ENCODE measurements around the gene PVALB. TPM values are rescaled to one million over a fixed set of nuclear protein-coding genes. Genes with fewer than 3 reads are reported as not detected.

Gene PVALB
- total and polyA plus RNA-seq, 3 experiments from 2014 or later, result not detected

GRCh38 chr22:36768141-36768540 is 48.7 kb downstream of the PVALB start:
- CTCF ChIA-PET, result interaction anchor here (0.9 kb wide), 1 partner anchor 10 kb away, joined by 3 read pairs; no protein-coding TSS in a partner anchor
- peaks cover 0 to 3% of the 10 kb centered on the region in 2 donors for H3K27me3 Mint-ChIP-seq
- Histone ChIP-seq H3K9me3 (ENCODE audit: low read length) (no peaks in the 10 kb centered on the region), H3K36me3 (ENCODE audit: insufficient read depth, low read length) (no peaks in the 10 kb centered on the region), H3K27me3 (ENCODE audit: insufficient read depth, low read length, poor library complexity, severe bottlenecking) (no peaks in the 10 kb centered on the region), H3K4me1 (ENCODE audit: insufficient read depth, low read length) (no peaks in the 10 kb centered on the region), H3K4me3 (ENCODE audit: low read length) (no peak overlapping the region), H3K27ac (ENCODE audit: low read depth, low read length) (no peak overlapping the region)
- POLR2A ChIA-PET, result no interaction called here
- no peak for DNase-seq
- no peak overlapping the region for H3K27ac Mint-ChIP-seq
- no peaks in the 10 kb centered on the region for H3K9me3 Mint-ChIP-seq
- peaks cover 0 to 12% (median 3%) of the 10 kb centered on the region in 3 donors for H3K4me1 Mint-ChIP-seq
- no peak overlapping the region for H3K4me3 Mint-ChIP-seq
- peaks cover 5 to 41% (median 15%) of the 10 kb centered on the region in 3 donors for H3K36me3 Mint-ChIP-seq

- ChIA-PET CTCF (interaction anchor here (0.9 to 1.4 kb wide), 3 partner anchors 9 to 10 kb away, joined by 3 to 6 read pairs (median 3); partner anchors contain the start of gene IFT27), POLR2A (no interaction called here)
- Histone ChIP-seq H3K36me3 (ENCODE audit: insufficient read depth, low read length) (no peaks in the 10 kb centered on the region), H3K27ac (ENCODE audit: low read depth, low read length) (no peak overlapping the region), H3K27me3 (ENCODE audit: insufficient read depth, low read length, poor library complexity, severe bottlenecking) (no peaks in the 10 kb centered on the region), H3K4me3 (ENCODE audit: low read length) (no peak overlapping the region), H3K4me1 (ENCODE audit: insufficient read depth, low read length) (no peaks in the 10 kb centered on the region), H3K9me3 (ENCODE audit: low read length) (no peaks in the 10 kb centered on the region)
- Mint-ChIP-seq H3K27ac (peak overlapping the region in 2 of 8 donors; percentile 36 to 72), H3K27me3 (peaks cover 0 to 3% of the 10 kb centered on the region in 2 donors), H3K9me3 (no peaks in the 10 kb centered on the region), H3K36me3 (peaks cover 7 to 47% (median 14%) of the 10 kb centered on the region in 3 donors), H3K4me3 (no peak overlapping the region), H3K4me1 (peaks cover 0 to 8% (median 3%) of the 10 kb centered on the region in 3 donors)
- no peak for DNase-seq
These were observed 49.6 kb downstream of the PVALB start for GRCh38 chr22:36767035-36767775.

- Mint-ChIP-seq H3K27me3 (peaks cover 0 to 3% of the 10 kb centered on the region in 2 donors), H3K36me3 (peaks cover 3 to 42% (median 7%) of the 10 kb centered on the region in 3 donors), H3K27ac (no peak overlapping the region), H3K4me1 (no peaks in the 10 kb centered on the region), H3K9me3 (no peaks in the 10 kb centered on the region), H3K4me3 (no peak overlapping the region)
- Histone ChIP-seq H3K9me3 (ENCODE audit: low read length) (no peaks in the 10 kb centered on the region), H3K36me3 (ENCODE audit: insufficient read depth, low read length) (no peaks in the 10 kb centered on the region), H3K4me3 (ENCODE audit: low read length) (no peak overlapping the region), H3K4me1 (ENCODE audit: insufficient read depth, low read length) (no peaks in the 10 kb centered on the region), H3K27me3 (ENCODE audit: insufficient read depth, low read length, poor library complexity, severe bottlenecking) (no peaks in the 10 kb centered on the region), H3K27ac (ENCODE audit: low read depth, low read length) (no peak overlapping the region)
- ChIA-PET POLR2A (no interaction called here), CTCF (interaction anchor here (1.0 to 1.4 kb wide), 2 partner anchors 8 to 90 kb away, joined by 3 to 6 read pairs; no protein-coding TSS in a partner anchor)
- no peak for DNase-seq
These were observed 50.8 kb downstream of the PVALB start for GRCh38 chr22:36765943-36766450.

- Histone ChIP-seq H3K9me3 (ENCODE audit: low read length) (no peaks in the 10 kb centered on the region), H3K27ac (ENCODE audit: low read depth, low read length) (no peak overlapping the region), H3K4me3 (ENCODE audit: low read length) (no peak overlapping the region), H3K4me1 (ENCODE audit: insufficient read depth, low read length) (no peaks in the 10 kb centered on the region), H3K27me3 (ENCODE audit: insufficient read depth, low read length, poor library complexity, severe bottlenecking) (no peaks in the 10 kb centered on the region), H3K36me3 (ENCODE audit: insufficient read depth, low read length) (no peaks in the 10 kb centered on the region)
- Mint-ChIP-seq H3K27me3 (peaks cover 0 to 1% of the 10 kb centered on the region in 2 donors), H3K4me1 (no peaks in the 10 kb centered on the region), H3K27ac (no peak overlapping the region), H3K9me3 (no peaks in the 10 kb centered on the region), H3K4me3 (no peak overlapping the region), H3K36me3 (peaks cover 3 to 42% (median 7%) of the 10 kb centered on the region in 3 donors)
- no peak for DNase-seq
- ChIA-PET CTCF (interaction anchor here (1.0 to 1.4 kb wide), 2 partner anchors 8 to 91 kb away, joined by 3 to 6 read pairs; no protein-coding TSS in a partner anchor), POLR2A (no interaction called here)
These were observed 51.5 kb downstream of the PVALB start for GRCh38 chr22:36765131-36765942.

- POLR2A ChIA-PET, result no interaction called here
- CTCF ChIA-PET, result no interaction called here
- Mint-ChIP-seq H3K27me3 (no peaks in the 10 kb centered on the region), H3K9me3 (no peaks in the 10 kb centered on the region), H3K4me3 (no peak overlapping the region), H3K4me1 (no peaks in the 10 kb centered on the region), H3K27ac (peak overlapping the region in 1 of 8 donors; percentile 14), H3K36me3 (peaks cover 3 to 42% (median 7%) of the 10 kb centered on the region in 3 donors)
- no peaks in the 10 kb centered on the region for H3K36me3 ChIP-seq (ENCODE audit: insufficient read depth, low read length)
- H3K4me1 ChIP-seq (ENCODE audit: insufficient read depth, low read length), result no peaks in the 10 kb centered on the region
- no peaks in the 10 kb centered on the region for H3K9me3 ChIP-seq (ENCODE audit: low read length)
- H3K27me3 ChIP-seq (ENCODE audit: insufficient read depth, low read length, poor library complexity, severe bottlenecking), result no peaks in the 10 kb centered on the region
- no peak overlapping the region for H3K27ac ChIP-seq (ENCODE audit: low read depth, low read length)
- no peak for DNase-seq
- no peak overlapping the region for H3K4me3 ChIP-seq (ENCODE audit: low read length)
These were observed 52.2 kb downstream of the PVALB start for GRCh38 chr22:36764641-36765040.

GRCh38 chr22:36764060-36764459 is 52.8 kb downstream of the PVALB start:
- Mint-ChIP-seq H3K27ac (peak overlapping the region in 2 of 8 donors; percentile 51 to 66), H3K27me3 (no peaks in the 10 kb centered on the region), H3K9me3 (no peaks in the 10 kb centered on the region), H3K4me1 (no peaks in the 10 kb centered on the region), H3K36me3 (peaks cover 3 to 42% (median 7%) of the 10 kb centered on the region in 3 donors), H3K4me3 (no peak overlapping the region)
- Histone ChIP-seq H3K27me3 (ENCODE audit: insufficient read depth, low read length, poor library complexity, severe bottlenecking) (no peaks in the 10 kb centered on the region), H3K4me3 (ENCODE audit: low read length) (no peak overlapping the region), H3K9me3 (ENCODE audit: low read length) (no peaks in the 10 kb centered on the region), H3K27ac (ENCODE audit: low read depth, low read length) (no peak overlapping the region), H3K36me3 (ENCODE audit: insufficient read depth, low read length) (no peaks in the 10 kb centered on the region), H3K4me1 (ENCODE audit: insufficient read depth, low read length) (no peaks in the 10 kb centered on the region)
- DNase-seq, result no peak
- CTCF ChIA-PET, result no interaction called here
- POLR2A ChIA-PET, result no interaction called here

GRCh38 chr22:36763576-36763975 is 53.3 kb downstream of the PVALB start:
- CTCF ChIA-PET, result no interaction called here
- Histone ChIP-seq H3K4me3 (ENCODE audit: low read length) (no peak overlapping the region), H3K4me1 (ENCODE audit: insufficient read depth, low read length) (no peaks in the 10 kb centered on the region), H3K27ac (ENCODE audit: low read depth, low read length) (no peak overlapping the region), H3K27me3 (ENCODE audit: insufficient read depth, low read length, poor library complexity, severe bottlenecking) (no peaks in the 10 kb centered on the region), H3K9me3 (ENCODE audit: low read length) (no peaks in the 10 kb centered on the region), H3K36me3 (ENCODE audit: insufficient read depth, low read length) (no peaks in the 10 kb centered on the region)
- Mint-ChIP-seq H3K27me3 (no peaks in the 10 kb centered on the region), H3K4me3 (peak overlapping the region in 1 of 7 donors; percentile 74), H3K4me1 (no peaks in the 10 kb centered on the region), H3K36me3 (peaks cover 3 to 42% (median 4%) of the 10 kb centered on the region in 3 donors), H3K9me3 (no peaks in the 10 kb centered on the region), H3K27ac (peak overlapping the region in 1 of 8 donors; percentile 66)
- POLR2A ChIA-PET, result no interaction called here
- DNase-seq, result no peak
